GM12872 (cell line): Measurements from ENCODE around the gene MYO7B.

Source experiments
- CTCF ChIP-seq: IDR thresholded peaks from 3 replicates; pipeline ENCODE4 v1.5.1; 2011; ENCODE audit warnings: low read depth, mild to moderate bottlenecking, low read length, moderate library complexity; ENCODE audit not compliant: insufficient read depth

Gene MYO7B

GRCh38 chr2:127514076-127514475 lies 21.4 kb upstream of the MYO7B start:
- no peak for TF ChIP-seq CTCF

GRCh38 chr2:127514485-127514884 lies 21.0 kb upstream of the MYO7B start:
- no peak for TF ChIP-seq CTCF

GRCh38 chr2:127515383-127515915 lies 20.0 kb upstream of the MYO7B start:
- no peak for TF ChIP-seq CTCF

GRCh38 chr2:127516041-127516762 lies 19.3 kb upstream of the MYO7B start:
- TF ChIP-seq CTCF, result no peak

- no peak for TF ChIP-seq CTCF
Observed at GRCh38 chr2:127517465-127517864, 18.0 kb upstream of the MYO7B start.

GRCh38 chr2:127520424-127520823 lies 15.1 kb upstream of the MYO7B start:
- no peak for TF ChIP-seq CTCF

GRCh38 chr2:127523269-127523939 lies 12.1 kb upstream of the MYO7B start:
- TF ChIP-seq CTCF, result no peak
